OCI-LY1 (cell line): Measurements from ENCODE around the gene WDFY2.

Source experiments
- EZH2 ChIP-seq: fragments of 200-600 bp; sonication (generic), shearing (Covaris generic); IDR thresholded peaks from 2 replicates; pipeline ENCODE4 v1.8.0; 2017; ENCODE audit warnings: borderline replicate concordance, mixed run types, mild to moderate bottlenecking, antibody characterized with exemption, low read length, moderate library complexity, mixed read lengths
- TF ChIP-seq, protein P1 (sequence below): fragments of 200-600 bp; sonication (generic), shearing (Covaris generic); IDR thresholded peaks from 2 replicates; pipeline ENCODE4 v1.5.1; 2017; ENCODE audit warnings: mild to moderate bottlenecking, antibody characterized with exemption, low read length, moderate library complexity, mixed read lengths

DNA sequence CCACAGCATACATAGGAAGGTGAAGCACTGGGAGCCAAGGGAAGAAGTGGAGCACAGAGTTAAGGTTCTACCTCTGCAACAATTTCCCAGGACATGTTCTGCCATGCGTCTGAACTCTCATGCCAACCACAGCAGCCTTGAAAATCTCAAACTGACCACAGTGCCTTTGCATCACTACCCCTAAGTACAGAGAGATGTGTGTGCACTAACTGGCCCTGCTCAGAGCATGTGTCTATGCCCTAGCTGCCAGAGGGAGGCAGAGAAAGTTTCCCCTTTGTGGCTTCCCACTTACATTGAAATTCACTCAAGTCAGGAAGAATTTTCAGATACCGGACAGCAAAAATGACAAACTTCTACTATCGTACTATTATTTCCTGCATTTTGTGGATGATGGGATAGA lies 26.8 kb upstream of the WDFY2 start:
- TF ChIP-seq EZH2 = no peak
- TF ChIP-seq, protein P1, sequence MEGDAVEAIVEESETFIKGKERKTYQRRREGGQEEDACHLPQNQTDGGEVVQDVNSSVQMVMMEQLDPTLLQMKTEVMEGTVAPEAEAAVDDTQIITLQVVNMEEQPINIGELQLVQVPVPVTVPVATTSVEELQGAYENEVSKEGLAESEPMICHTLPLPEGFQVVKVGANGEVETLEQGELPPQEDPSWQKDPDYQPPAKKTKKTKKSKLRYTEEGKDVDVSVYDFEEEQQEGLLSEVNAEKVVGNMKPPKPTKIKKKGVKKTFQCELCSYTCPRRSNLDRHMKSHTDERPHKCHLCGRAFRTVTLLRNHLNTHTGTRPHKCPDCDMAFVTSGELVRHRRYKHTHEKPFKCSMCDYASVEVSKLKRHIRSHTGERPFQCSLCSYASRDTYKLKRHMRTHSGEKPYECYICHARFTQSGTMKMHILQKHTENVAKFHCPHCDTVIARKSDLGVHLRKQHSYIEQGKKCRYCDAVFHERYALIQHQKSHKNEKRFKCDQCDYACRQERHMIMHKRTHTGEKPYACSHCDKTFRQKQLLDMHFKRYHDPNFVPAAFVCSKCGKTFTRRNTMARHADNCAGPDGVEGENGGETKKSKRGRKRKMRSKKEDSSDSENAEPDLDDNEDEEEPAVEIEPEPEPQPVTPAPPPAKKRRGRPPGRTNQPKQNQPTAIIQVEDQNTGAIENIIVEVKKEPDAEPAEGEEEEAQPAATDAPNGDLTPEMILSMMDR = no peak
